Activated T-cell treated with anti-CD3 and anti-CD28 coated beads for 24 hours (primary cell): ENCODE data around the gene CHI3L1.

Experiments used
- DNase-seq: peaks from one replicate; pipeline ENCODE4 v3.0.0-alpha.2; 2020; ENCODE audit warnings: low read depth

CHI3L1 gene

GRCh38 chr1:203151362-203152157, 34.9 kb downstream of the CHI3L1 start:
- DNase-seq, result no peak

- DNase-seq, result no peak
These were observed 35.8 kb downstream of the CHI3L1 start for GRCh38 chr1:203150511-203151297.

GRCh38 chr1:203149188-203149840, 37.2 kb downstream of the CHI3L1 start:
- no peak for DNase-seq

GRCh38 chr1:203148579-203148978, 37.9 kb downstream of the CHI3L1 start:
- no peak for DNase-seq

- no peak for DNase-seq
These were observed 38.4 kb downstream of the CHI3L1 start for GRCh38 chr1:203148127-203148526.

- no peak for DNase-seq
These were observed 39.1 kb downstream of the CHI3L1 start for GRCh38 chr1:203147376-203147775.

GRCh38 chr1:203146537-203146936, 40.0 kb downstream of the CHI3L1 start:
- no peak for DNase-seq

GRCh38 chr1:203146042-203146369, 40.5 kb downstream of the CHI3L1 start:
- DNase-seq, result no peak

- DNase-seq, result no peak
These were observed 41.0 kb downstream of the CHI3L1 start for GRCh38 chr1:203145321-203146041.

GRCh38 chr1:203144661-203145060, 41.8 kb downstream of the CHI3L1 start:
- DNase-seq, result no peak

- DNase-seq, result no peak
These were observed 42.9 kb downstream of the CHI3L1 start for GRCh38 chr1:203143641-203144040.

GRCh38 chr1:203142684-203143408, 43.7 kb downstream of the CHI3L1 start:
- DNase-seq, result no peak

- no peak for DNase-seq
These were observed 44.4 kb downstream of the CHI3L1 start for GRCh38 chr1:203142124-203142523.

GRCh38 chr1:203140743-203141520, 45.6 kb downstream of the CHI3L1 start:
- DNase-seq, result no peak

- DNase-seq, result no peak
These were observed 46.5 kb downstream of the CHI3L1 start for GRCh38 chr1:203139976-203140475.

- no peak for DNase-seq
These were observed 48.4 kb downstream of the CHI3L1 start for GRCh38 chr1:203138066-203138465.

- DNase-seq, result no peak
These were observed 49.2 kb downstream of the CHI3L1 start for GRCh38 chr1:203137324-203137723.

- no peak for DNase-seq
These were observed 50.0 kb downstream of the CHI3L1 start for GRCh38 chr1:203136409-203137042.

- DNase-seq, result no peak
These were observed 50.7 kb downstream of the CHI3L1 start for GRCh38 chr1:203135636-203136305.
